ENCODE results near the gene CA14. TPM values are rescaled to one million over a fixed set of nuclear protein-coding genes. Genes with fewer than 3 reads are reported as not detected.

CA14 gene
- total RNA-seq, 1 experiment from 2014 or later: not detected

- intact Hi-C loops (cut with micrococcal nuclease; ENCODE audit: unreplicated experiment): no loop called here
- no peaks in the 10 kb centered on the region for H3K27me3 ChIP-seq (ENCODE audit: control insufficient read depth, insufficient read depth, low read length)
- no TSS peak for BruUV-seq (replicated peaks)
- TF ChIP-seq REST (IDR thresholded peaks at IDR 0.05; ENCODE audit: insufficient read depth in 1 of 2, low read depth in 2 of 2, low read length in 1 of 2): no peak
- no peak for TF ChIP-seq POLR2AphosphoS5 (IDR thresholded peaks at IDR 0.05; ENCODE audit: low read depth, low read length)
- no peak for TF ChIP-seq CTCF (IDR thresholded peaks at IDR 0.05)
- no peak for TF ChIP-seq SIN3A (IDR thresholded peaks at IDR 0.05; ENCODE audit: borderline replicate concordance, insufficient read depth, low read depth, low read length)
- TF ChIP-seq TCF7L2 (IDR thresholded peaks at IDR 0.05; ENCODE audit: low read depth, low read length): no peak
- H3K27ac ChIP-seq (ENCODE audit: low read length): no peak overlapping the region
- in situ Hi-C loops (cut with HindIII; ENCODE audit: low pct_unique_long_range_greater_than_20kb, low sequenced_read_pairs): no loop called here
- DNase-seq (ENCODE audit: low read depth, low spot score) (no peak), ATAC-seq (no peak)
- peaks cover 10% of the 10 kb centered on the region; the same call in 1 of the 2 replicates for H3K36me3 ChIP-seq (ENCODE audit: control insufficient read depth, insufficient read depth, low read length)
- H3K4me3 ChIP-seq (ENCODE audit: low read depth in 2 of 2, low read length in 2 of 2): no peak overlapping the region
- ChIA-PET CTCF (no interaction called here), POLR2A (interaction anchor here (0.6 kb wide), 1 partner anchor 20 kb away, joined by 12 read pairs; no protein-coding TSS in a partner anchor)
- no peaks in the 10 kb centered on the region for H3K4me1 ChIP-seq (ENCODE audit: control insufficient read depth, insufficient read depth, low read length)
- H3K9me3 ChIP-seq (ENCODE audit: control insufficient read depth, insufficient read depth, low read depth, low read length): no peaks in the 10 kb centered on the region
Observed at GRCh38 chr1:150225546-150225945, 32.0 kb upstream of the CA14 start.

GRCh38 chr1:150226486-150226885 is 31.1 kb upstream of the CA14 start:
- in situ Hi-C loops (cut with HindIII; ENCODE audit: low pct_unique_long_range_greater_than_20kb, low sequenced_read_pairs) (no loop called here), intact Hi-C loops (cut with micrococcal nuclease; ENCODE audit: unreplicated experiment) (no loop called here)
- POLR2A ChIA-PET: no interaction called here
- CTCF ChIA-PET: no interaction called here
- no peak for ATAC-seq
- TF ChIP-seq SIN3A (IDR thresholded peaks at IDR 0.05; ENCODE audit: borderline replicate concordance, insufficient read depth, low read depth, low read length) (no peak), POLR2AphosphoS5 (IDR thresholded peaks at IDR 0.05; ENCODE audit: low read depth, low read length) (no peak), REST (IDR thresholded peaks at IDR 0.05; ENCODE audit: insufficient read depth in 1 of 2, low read depth in 2 of 2, low read length in 1 of 2) (no peak), CTCF (IDR thresholded peaks at IDR 0.05) (no peak), TCF7L2 (IDR thresholded peaks at IDR 0.05; ENCODE audit: low read depth, low read length) (no peak)
- Histone ChIP-seq H3K4me1 (ENCODE audit: control insufficient read depth, insufficient read depth, low read length) (no peaks in the 10 kb centered on the region), H3K27ac (ENCODE audit: low read length) (no peak overlapping the region), H3K4me3 (ENCODE audit: low read depth in 2 of 2, low read length in 2 of 2) (no peak overlapping the region), H3K36me3 (ENCODE audit: control insufficient read depth, insufficient read depth, low read length) (peaks cover 10% of the 10 kb centered on the region; the same call in 1 of the 2 replicates), H3K27me3 (ENCODE audit: control insufficient read depth, insufficient read depth, low read length) (no peaks in the 10 kb centered on the region), H3K9me3 (ENCODE audit: control insufficient read depth, insufficient read depth, low read depth, low read length) (no peaks in the 10 kb centered on the region)
- no peak for DNase-seq (ENCODE audit: low read depth, low spot score)
- BruUV-seq (replicated peaks): no TSS peak

Measured in Panc1 (cell line).